ENCODE results near the gene SNRNP200.

DNA sequence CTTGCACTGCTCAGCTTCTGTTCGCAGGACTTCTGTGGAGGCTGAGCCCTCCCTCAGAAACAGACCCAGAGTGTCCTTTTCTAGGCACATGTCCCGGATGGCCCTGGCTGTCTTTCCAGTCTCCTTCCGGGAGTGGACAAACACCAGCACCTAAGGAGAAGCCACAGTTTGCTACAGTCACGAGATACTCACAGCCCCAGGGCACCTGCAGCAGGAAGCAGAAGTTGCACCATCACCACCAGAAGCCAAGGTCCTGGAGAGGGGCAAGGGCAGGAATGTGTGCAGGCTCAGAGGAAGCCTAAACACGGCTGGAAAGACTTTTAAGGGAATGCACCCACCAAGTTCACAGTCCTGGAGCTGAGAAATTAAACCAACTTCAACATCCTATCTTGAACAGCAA lies 13.6 kb downstream of the SNRNP200 start:
- no peak for TF ChIP-seq GLIS3 (CRISPR knock-in tag; IDR thresholded peaks at IDR 0.05)
- TF ChIP-seq ZFP3 (CRISPR knock-in tag; IDR thresholded peaks at IDR 0.05) = no peak
- TF ChIP-seq, protein P1, sequence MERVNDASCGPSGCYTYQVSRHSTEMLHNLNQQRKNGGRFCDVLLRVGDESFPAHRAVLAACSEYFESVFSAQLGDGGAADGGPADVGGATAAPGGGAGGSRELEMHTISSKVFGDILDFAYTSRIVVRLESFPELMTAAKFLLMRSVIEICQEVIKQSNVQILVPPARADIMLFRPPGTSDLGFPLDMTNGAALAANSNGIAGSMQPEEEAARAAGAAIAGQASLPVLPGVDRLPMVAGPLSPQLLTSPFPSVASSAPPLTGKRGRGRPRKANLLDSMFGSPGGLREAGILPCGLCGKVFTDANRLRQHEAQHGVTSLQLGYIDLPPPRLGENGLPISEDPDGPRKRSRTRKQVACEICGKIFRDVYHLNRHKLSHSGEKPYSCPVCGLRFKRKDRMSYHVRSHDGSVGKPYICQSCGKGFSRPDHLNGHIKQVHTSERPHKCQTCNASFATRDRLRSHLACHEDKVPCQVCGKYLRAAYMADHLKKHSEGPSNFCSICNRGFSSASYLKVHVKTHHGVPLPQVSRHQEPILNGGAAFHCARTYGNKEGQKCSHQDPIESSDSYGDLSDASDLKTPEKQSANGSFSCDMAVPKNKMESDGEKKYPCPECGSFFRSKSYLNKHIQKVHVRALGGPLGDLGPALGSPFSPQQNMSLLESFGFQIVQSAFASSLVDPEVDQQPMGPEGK (CRISPR knock-in tag; IDR thresholded peaks at IDR 0.05; ENCODE audit: borderline replicate concordance) = no peak
- no peak for TF ChIP-seq RARB (CRISPR knock-in tag; IDR thresholded peaks at IDR 0.05)
- no peak for TF ChIP-seq PPARA (CRISPR knock-in tag; IDR thresholded peaks at IDR 0.05; ENCODE audit: borderline replicate concordance)
- no peak for TF ChIP-seq ZNF8 (CRISPR knock-in tag; IDR thresholded peaks at IDR 0.05)

Measured in SK-N-SH treated with all-trans-retinoic acid at 6 μM for 48 hours (cell line).